ENCODE results near the gene ADSL. TPM values are rescaled to one million over a fixed set of nuclear protein-coding genes. Genes with fewer than 3 reads are reported as not detected.

The ADSL gene
- total RNA-seq, 1 donor from 2014 or later: 83.4 TPM

- Mint-ChIP-seq H3K4me1 (ENCODE audit: low read depth, unreplicated experiment) (peaks cover 8% of the 10 kb centered on the region), H3K4me3 (ENCODE audit: unreplicated experiment) (no peak overlapping the region), H3K9me3 (ENCODE audit: unreplicated experiment) (no peaks in the 10 kb centered on the region), H3K27me3 (ENCODE audit: low read depth, unreplicated experiment) (no peaks in the 10 kb centered on the region), H3K27ac (ENCODE audit: unreplicated experiment) (no peak overlapping the region), H3K36me3 (ENCODE audit: low read depth, unreplicated experiment) (peaks cover 24% of the 10 kb centered on the region)
- FAIRE-seq: no peak
- Histone ChIP-seq H3K79me2 (ENCODE audit: insufficient read depth, low read length) (no peaks in the 10 kb centered on the region), H3K4me3 (ENCODE audit: insufficient read depth, low read depth, low read length) (no peak overlapping the region), H3K9me3 (ENCODE audit: insufficient read depth, low read depth, low read length) (no peaks in the 10 kb centered on the region), H3K4me1 (ENCODE audit: insufficient read depth, low read length) (no peaks in the 10 kb centered on the region), H2AFZ (ENCODE audit: low read depth, low read length) (no peak overlapping the region), H3K4me2 (ENCODE audit: low read length) (no peak overlapping the region), H4K20me1 (ENCODE audit: insufficient read depth, low read length) (peaks cover 49% of the 10 kb centered on the region), H3K27ac (ENCODE audit: low read depth, low read length) (no peak overlapping the region), H3K27me3 (ENCODE audit: insufficient read depth, low read length) (no peaks in the 10 kb centered on the region), H3K36me3 (ENCODE audit: insufficient read depth, low read length) (peaks cover 11% of the 10 kb centered on the region), H3K9ac (ENCODE audit: low read length) (no peak overlapping the region)
- no peak for TF ChIP-seq CTCF (IDR thresholded peaks at IDR 0.05; ENCODE audit: insufficient read depth, low read depth, low read length)
- TF ChIP-seq EZH2 (IDR thresholded peaks at IDR 0.05; ENCODE audit: insufficient read depth, low read length): no peak
- DNase-seq (ENCODE audit: low read depth): no peak
These were observed 56.8 kb downstream of the ADSL start for GRCh38 chr22:40403141-40403540.

- Mint-ChIP-seq H3K27me3 (ENCODE audit: low read depth, unreplicated experiment) (no peaks in the 10 kb centered on the region), H3K27ac (ENCODE audit: unreplicated experiment) (no peak overlapping the region), H3K36me3 (ENCODE audit: low read depth, unreplicated experiment) (peaks cover 24% of the 10 kb centered on the region), H3K9me3 (ENCODE audit: unreplicated experiment) (no peaks in the 10 kb centered on the region), H3K4me1 (ENCODE audit: low read depth, unreplicated experiment) (peaks cover 4% of the 10 kb centered on the region), H3K4me3 (ENCODE audit: unreplicated experiment) (no peak overlapping the region)
- Histone ChIP-seq H3K27ac (ENCODE audit: low read depth, low read length) (no peak overlapping the region), H3K4me3 (ENCODE audit: insufficient read depth, low read depth, low read length) (no peak overlapping the region), H3K27me3 (ENCODE audit: insufficient read depth, low read length) (no peaks in the 10 kb centered on the region), H4K20me1 (ENCODE audit: insufficient read depth, low read length) (peaks cover 49% of the 10 kb centered on the region), H3K9me3 (ENCODE audit: insufficient read depth, low read depth, low read length) (no peaks in the 10 kb centered on the region), H3K4me2 (ENCODE audit: low read length) (no peak overlapping the region), H2AFZ (ENCODE audit: low read depth, low read length) (no peak overlapping the region), H3K4me1 (ENCODE audit: insufficient read depth, low read length) (no peaks in the 10 kb centered on the region), H3K79me2 (ENCODE audit: insufficient read depth, low read length) (no peaks in the 10 kb centered on the region), H3K36me3 (ENCODE audit: insufficient read depth, low read length) (peaks cover 11% of the 10 kb centered on the region), H3K9ac (ENCODE audit: low read length) (no peak overlapping the region)
- no peak for TF ChIP-seq CTCF (IDR thresholded peaks at IDR 0.05; ENCODE audit: insufficient read depth, low read depth, low read length)
- TF ChIP-seq EZH2 (IDR thresholded peaks at IDR 0.05; ENCODE audit: insufficient read depth, low read length): no peak
- FAIRE-seq (no peak), DNase-seq (ENCODE audit: low read depth) (no peak)
These were observed 57.4 kb downstream of the ADSL start for GRCh38 chr22:40403651-40404050.

- TF ChIP-seq EZH2 (IDR thresholded peaks at IDR 0.05; ENCODE audit: insufficient read depth, low read length): no peak
- no peak for TF ChIP-seq CTCF (IDR thresholded peaks at IDR 0.05; ENCODE audit: insufficient read depth, low read depth, low read length)
- Mint-ChIP-seq H3K27ac (ENCODE audit: unreplicated experiment) (peak overlapping the region; percentile 41), H3K4me1 (ENCODE audit: low read depth, unreplicated experiment) (peaks cover 2% of the 10 kb centered on the region), H3K27me3 (ENCODE audit: low read depth, unreplicated experiment) (no peaks in the 10 kb centered on the region), H3K36me3 (ENCODE audit: low read depth, unreplicated experiment) (peaks cover 24% of the 10 kb centered on the region), H3K9me3 (ENCODE audit: unreplicated experiment) (no peaks in the 10 kb centered on the region), H3K4me3 (ENCODE audit: unreplicated experiment) (no peak overlapping the region)
- DNase-seq (ENCODE audit: low read depth): no peak
- Histone ChIP-seq H3K36me3 (ENCODE audit: insufficient read depth, low read length) (peaks cover 11% of the 10 kb centered on the region), H3K4me2 (ENCODE audit: low read length) (no peak overlapping the region), H3K4me1 (ENCODE audit: insufficient read depth, low read length) (no peaks in the 10 kb centered on the region), H3K9me3 (ENCODE audit: insufficient read depth, low read depth, low read length) (no peaks in the 10 kb centered on the region), H2AFZ (ENCODE audit: low read depth, low read length) (no peak overlapping the region), H3K27ac (ENCODE audit: low read depth, low read length) (no peak overlapping the region), H3K27me3 (ENCODE audit: insufficient read depth, low read length) (no peaks in the 10 kb centered on the region), H3K79me2 (ENCODE audit: insufficient read depth, low read length) (no peaks in the 10 kb centered on the region), H3K9ac (ENCODE audit: low read length) (no peak overlapping the region), H3K4me3 (ENCODE audit: insufficient read depth, low read depth, low read length) (no peak overlapping the region), H4K20me1 (ENCODE audit: insufficient read depth, low read length) (peaks cover 54% of the 10 kb centered on the region)
- no peak for FAIRE-seq
These were observed 58.2 kb downstream of the ADSL start for GRCh38 chr22:40404251-40405177.

Data from astrocyte (in vitro differentiated cells and primary cell).